ENCODE results near the gene THSD4.
"Not testable (repeated sequence)": the region's sequence is repeated elsewhere in the genome, so short reads cannot be mapped to it uniquely, and the experiment has no call there.

Gene THSD4

GRCh38 chr15:71151081-71151480 is 35.8 kb downstream of the THSD4 start:
- no peak for DNase-seq

- no peak for DNase-seq
These were observed 37.3 kb downstream of the THSD4 start for GRCh38 chr15:71152542-71152941.

- no peak for DNase-seq
These were observed 38.7 kb downstream of the THSD4 start for GRCh38 chr15:71153823-71154524.

- no peak for DNase-seq
These were observed 39.4 kb downstream of the THSD4 start for GRCh38 chr15:71154607-71155200.

- no peak for DNase-seq
These were observed 40.3 kb downstream of the THSD4 start for GRCh38 chr15:71155534-71155933.

- no peak for DNase-seq
These were observed 45.7 kb downstream of the THSD4 start for GRCh38 chr15:71160976-71161375.

- DNase-seq: no peak
These were observed 47.0 kb downstream of the THSD4 start for GRCh38 chr15:71162309-71162708.

- not testable (repeated sequence) for DNase-seq
These were observed 49.3 kb downstream of the THSD4 start for GRCh38 chr15:71164606-71165005.

- DNase-seq: no peak
These were observed 52.3 kb downstream of the THSD4 start for GRCh38 chr15:71167445-71168165.

GRCh38 chr15:71168166-71168834 is 53.0 kb downstream of the THSD4 start:
- no peak for DNase-seq

- DNase-seq: no peak
These were observed 54.9 kb downstream of the THSD4 start for GRCh38 chr15:71170163-71170562.

- no peak for DNase-seq
These were observed 55.9 kb downstream of the THSD4 start for GRCh38 chr15:71171195-71171594.

GRCh38 chr15:71174360-71174759 is 59.1 kb downstream of the THSD4 start:
- not testable (repeated sequence) for DNase-seq

- DNase-seq: no peak
These were observed 65.9 kb downstream of the THSD4 start for GRCh38 chr15:71180986-71181853.

- DNase-seq: no peak
These were observed 67.3 kb downstream of the THSD4 start for GRCh38 chr15:71182522-71182921.

GRCh38 chr15:71183063-71183462 is 67.8 kb downstream of the THSD4 start:
- DNase-seq: no peak

GRCh38 chr15:71185706-71186105 is 70.4 kb downstream of the THSD4 start:
- DNase-seq: no peak

GRCh38 chr15:71186267-71186666 is 71.0 kb downstream of the THSD4 start:
- DNase-seq: no peak

- no peak for DNase-seq
These were observed 71.8 kb downstream of the THSD4 start for GRCh38 chr15:71187078-71187477.

GRCh38 chr15:71187526-71187925 is 72.3 kb downstream of the THSD4 start:
- DNase-seq: no peak

- DNase-seq: no peak
These were observed 74.4 kb downstream of the THSD4 start for GRCh38 chr15:71189718-71190117.

GRCh38 chr15:71191296-71191695 is 76.0 kb downstream of the THSD4 start:
- DNase-seq: no peak
